ENCODE measurements around the gene PRLR. TPM values are rescaled to one million over a fixed set of nuclear protein-coding genes. Genes with fewer than 3 reads are reported as not detected.

PRLR gene
- total RNA-seq, 2 donors from 2014 or later = 6.2 to 7.9 TPM

GRCh38 chr5:35220967-35221366, 9.3 kb downstream of the PRLR start:
- Histone ChIP-seq H3K4me3 (no peak overlapping the region), H3K27ac (no peak overlapping the region), H3K27me3 (no peaks in the 10 kb centered on the region), H3K9me3 (no peaks in the 10 kb centered on the region), H3K36me3 (replicated peaks in 1 of 2; ENCODE audit: insufficient read depth in 1 of 2, low read depth in 2 of 2) (no peaks in the 10 kb centered on the region), H3K4me1 (peaks cover 32% of the 10 kb centered on the region)
- intact Hi-C loops (cut with DNase I) = loop anchor here (10.0 kb wide), 1 partner anchor 214 kb away; no protein-coding TSS in a partner anchor
- ATAC-seq = no peak
- no peak for DNase-seq
- TF ChIP-seq CTCF (IDR thresholded peaks at IDR 0.05) = no peak
- TF ChIP-seq POLR2A (IDR thresholded peaks at IDR 0.05) = no peak

- H3K27me3 ChIP-seq = no peaks in the 10 kb centered on the region
- no peaks in the 10 kb centered on the region for H3K9me3 ChIP-seq
- WGBS, 2 donors = 85 to 94% methylated on average over 4 of the region's 4 CpGs
- H3K36me3 ChIP-seq (replicated peaks in 1 of 2; ENCODE audit: insufficient read depth in 1 of 2, low read depth in 2 of 2) = no peaks in the 10 kb centered on the region
- DNase-seq = no peak
- TF ChIP-seq POLR2A (IDR thresholded peaks at IDR 0.05) (no peak), CTCF (IDR thresholded peaks at IDR 0.05) (no peak)
- no peak overlapping the region for H3K27ac ChIP-seq
- no peak for ATAC-seq
- peaks cover 31% of the 10 kb centered on the region for H3K4me1 ChIP-seq
- H3K4me3 ChIP-seq = no peak overlapping the region
- intact Hi-C loops (cut with DNase I) = no loop called here
These were observed 11.3 kb downstream of the PRLR start for GRCh38 chr5:35218981-35219380.

GRCh38 chr5:35214051-35214450, 16.2 kb downstream of the PRLR start:
- Histone ChIP-seq H3K4me1 (peaks cover 21% of the 10 kb centered on the region), H3K27ac (peak overlapping the region in 2 of 4 donors; percentile 12 to 45), H3K36me3 (replicated peaks in 1 of 2; ENCODE audit: insufficient read depth in 1 of 2, low read depth in 2 of 2) (no peaks in the 10 kb centered on the region), H3K9me3 (no peaks in the 10 kb centered on the region), H3K4me3 (no peak overlapping the region), H3K27me3 (no peaks in the 10 kb centered on the region)
- intact Hi-C loops (cut with DNase I) = no loop called here
- TF ChIP-seq CTCF (IDR thresholded peaks at IDR 0.05) (no peak), POLR2A (IDR thresholded peaks at IDR 0.05) (no peak)
- DNase-seq (no peak), ATAC-seq (peak; percentile 38)
- 71 to 73% methylated on average over 2 of the region's 2 CpGs for WGBS, 2 donors

GRCh38 chr5:35213608-35214007, 16.7 kb downstream of the PRLR start:
- DNase-seq = peak in 2 of 4 donors; percentile 14 to 42
- WGBS, 2 donors = 88 to 94% methylated on average over 3 of the region's 3 CpGs
- ATAC-seq = peak; percentile 66
- Histone ChIP-seq H3K27ac (peak overlapping the region in 2 of 4 donors; percentile 12 to 45), H3K4me3 (no peak overlapping the region), H3K9me3 (no peaks in the 10 kb centered on the region), H3K36me3 (replicated peaks in 1 of 2; ENCODE audit: insufficient read depth in 1 of 2, low read depth in 2 of 2) (no peaks in the 10 kb centered on the region), H3K4me1 (peaks cover 16% of the 10 kb centered on the region), H3K27me3 (no peaks in the 10 kb centered on the region)
- intact Hi-C loops (cut with DNase I) = no loop called here
- TF ChIP-seq CTCF (IDR thresholded peaks at IDR 0.05) (peak in 4 of 7 experiments; percentile 16 to 51 (median 20)), POLR2A (IDR thresholded peaks at IDR 0.05) (no peak)

All from body of pancreas (tissue), 4 donors.